ENCODE data around the gene AGAP1.

The AGAP1 gene

DNA sequence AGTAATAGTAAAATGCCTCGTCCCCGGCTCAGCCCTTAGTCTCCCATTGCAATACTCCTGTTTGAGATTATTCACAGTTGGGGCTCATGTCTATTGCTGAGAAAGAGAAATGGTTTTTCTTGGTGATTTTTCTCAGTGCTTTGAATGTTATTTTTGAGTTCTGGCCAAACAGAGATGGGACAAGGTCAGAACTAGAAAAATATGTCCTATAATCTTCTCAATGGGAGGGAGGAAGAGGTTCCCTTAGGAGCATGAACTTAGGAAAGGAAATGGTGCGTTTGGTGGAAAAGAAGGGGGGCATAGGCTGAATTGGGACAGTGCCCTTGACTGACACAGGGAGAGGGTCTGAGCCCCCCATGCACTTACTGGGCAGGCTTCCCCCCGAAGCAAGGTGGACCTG, 133.8 kb downstream of the AGAP1 start:
- no peak for DNase-seq (ENCODE audit: low read depth)
- no peak overlapping the region for H3K4me3 ChIP-seq (ENCODE audit: low read length)
- TF ChIP-seq, protein P1, sequence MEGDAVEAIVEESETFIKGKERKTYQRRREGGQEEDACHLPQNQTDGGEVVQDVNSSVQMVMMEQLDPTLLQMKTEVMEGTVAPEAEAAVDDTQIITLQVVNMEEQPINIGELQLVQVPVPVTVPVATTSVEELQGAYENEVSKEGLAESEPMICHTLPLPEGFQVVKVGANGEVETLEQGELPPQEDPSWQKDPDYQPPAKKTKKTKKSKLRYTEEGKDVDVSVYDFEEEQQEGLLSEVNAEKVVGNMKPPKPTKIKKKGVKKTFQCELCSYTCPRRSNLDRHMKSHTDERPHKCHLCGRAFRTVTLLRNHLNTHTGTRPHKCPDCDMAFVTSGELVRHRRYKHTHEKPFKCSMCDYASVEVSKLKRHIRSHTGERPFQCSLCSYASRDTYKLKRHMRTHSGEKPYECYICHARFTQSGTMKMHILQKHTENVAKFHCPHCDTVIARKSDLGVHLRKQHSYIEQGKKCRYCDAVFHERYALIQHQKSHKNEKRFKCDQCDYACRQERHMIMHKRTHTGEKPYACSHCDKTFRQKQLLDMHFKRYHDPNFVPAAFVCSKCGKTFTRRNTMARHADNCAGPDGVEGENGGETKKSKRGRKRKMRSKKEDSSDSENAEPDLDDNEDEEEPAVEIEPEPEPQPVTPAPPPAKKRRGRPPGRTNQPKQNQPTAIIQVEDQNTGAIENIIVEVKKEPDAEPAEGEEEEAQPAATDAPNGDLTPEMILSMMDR (IDR thresholded peaks at IDR 0.05; ENCODE audit: insufficient read depth, low read depth, low read length, missing control alignments), result no peak

DNA sequence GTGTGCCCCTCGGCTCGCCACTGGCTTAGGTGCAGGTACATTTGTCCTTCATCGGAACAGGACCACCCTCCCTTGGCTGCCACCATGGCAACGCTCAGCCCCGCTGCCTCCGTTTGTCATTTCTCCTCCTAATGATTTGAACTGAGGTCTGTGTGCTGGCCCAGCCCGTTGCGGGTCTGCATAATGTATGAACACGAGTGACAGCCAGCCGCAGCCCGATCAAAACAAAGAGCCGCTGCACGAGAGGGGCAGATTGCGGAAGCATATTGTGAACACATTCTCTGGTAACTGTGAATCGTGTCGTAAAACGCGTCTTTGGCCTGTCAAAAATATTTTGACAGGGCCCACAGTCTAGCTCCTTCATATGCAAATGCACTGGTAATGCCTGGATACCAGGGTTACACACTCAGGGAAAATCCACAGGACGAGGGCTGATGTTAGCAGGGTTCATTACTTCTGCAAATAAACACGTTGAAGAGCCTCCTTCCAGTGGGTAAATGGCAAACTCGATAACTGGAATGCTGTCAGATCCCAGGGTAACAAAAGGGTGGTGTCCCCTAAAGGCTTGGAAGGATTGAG, 137.0 kb downstream of the AGAP1 start:
- H3K4me3 ChIP-seq (ENCODE audit: low read length), result no peak overlapping the region
- no peak for DNase-seq (ENCODE audit: low read depth)
- TF ChIP-seq, protein P1 (IDR thresholded peaks at IDR 0.05; ENCODE audit: insufficient read depth, low read depth, low read length, missing control alignments), result no peak

DNA sequence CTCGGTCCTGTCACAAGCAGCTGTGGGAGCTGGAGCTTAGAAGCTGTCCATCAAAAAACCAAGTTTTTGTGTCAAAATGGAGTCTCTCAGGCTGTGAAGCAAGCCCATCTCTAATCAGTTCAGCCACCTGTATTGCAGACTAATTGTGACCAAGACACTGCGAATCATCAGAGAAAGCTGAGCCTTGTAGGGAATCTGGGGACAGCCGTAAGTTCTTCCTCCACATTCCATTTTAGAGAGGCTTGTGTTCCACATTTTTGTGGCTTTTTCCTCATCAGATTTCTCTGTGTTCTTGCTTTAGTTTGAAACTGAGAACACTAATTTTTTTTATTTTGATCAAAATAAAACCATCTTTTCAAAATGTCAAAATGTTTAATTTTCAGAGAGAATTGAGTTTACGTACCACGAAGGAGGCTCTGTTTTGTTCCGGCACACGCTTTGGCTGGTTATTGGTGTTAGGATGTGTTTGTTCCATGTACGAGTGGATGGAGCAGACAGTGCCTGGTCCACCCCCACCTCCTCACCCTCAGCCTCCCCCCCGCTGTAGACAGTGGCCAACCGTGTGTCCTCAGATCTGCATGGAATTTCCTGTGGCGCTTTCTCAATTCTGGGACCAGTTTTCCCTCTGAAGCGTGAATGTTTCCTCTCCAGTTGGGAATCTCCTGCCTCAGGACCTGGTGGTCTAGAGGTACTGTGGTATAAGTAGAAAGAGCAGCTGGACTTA, 140.8 kb downstream of the AGAP1 start:
- TF ChIP-seq, protein P1 (IDR thresholded peaks at IDR 0.05; ENCODE audit: insufficient read depth, low read depth, low read length, missing control alignments), result no peak
- no peak for DNase-seq (ENCODE audit: low read depth)
- H3K4me3 ChIP-seq (ENCODE audit: low read length), result no peak overlapping the region

DNA sequence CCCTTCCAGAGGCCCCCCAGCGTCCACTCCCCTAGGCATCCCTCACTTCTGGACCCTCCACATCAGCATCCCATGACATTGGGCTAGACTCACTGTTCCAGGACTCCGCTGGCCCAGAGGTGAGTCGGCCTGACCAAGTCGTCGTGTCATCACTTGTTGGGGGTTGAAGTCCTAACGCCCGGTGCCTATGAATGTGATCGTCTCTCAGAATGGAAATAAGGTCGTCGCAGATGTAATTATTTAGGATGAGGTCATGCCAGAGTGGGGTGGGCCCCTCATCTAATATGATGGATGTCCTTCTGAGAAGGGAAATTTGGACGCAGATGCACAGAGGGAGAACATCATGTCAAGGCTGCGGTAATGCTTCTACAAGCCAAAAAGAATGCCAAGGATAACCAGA, 142.7 kb downstream of the AGAP1 start:
- DNase-seq (ENCODE audit: low read depth), result no peak

DNA sequence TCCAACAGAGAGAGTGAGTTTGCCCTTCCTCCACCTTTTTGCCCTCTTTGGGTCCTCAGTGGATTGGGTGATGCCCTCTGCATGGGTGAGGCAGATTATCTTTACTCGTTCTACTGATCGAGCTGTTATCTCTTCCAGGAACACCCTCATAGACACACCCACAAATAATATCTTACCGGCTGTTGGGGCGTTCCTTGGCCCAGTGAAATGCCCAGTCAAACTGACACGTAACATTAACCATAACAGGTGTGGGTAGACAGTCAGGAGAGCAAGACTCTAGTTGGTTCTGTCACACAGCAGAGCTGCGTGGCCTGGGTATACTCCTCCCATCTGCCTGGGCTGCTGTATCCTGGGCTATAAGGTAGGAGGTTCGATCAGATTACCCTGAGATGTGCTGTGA, 144.1 kb downstream of the AGAP1 start:
- no peak for DNase-seq (ENCODE audit: low read depth)
- TF ChIP-seq, protein P1 (IDR thresholded peaks at IDR 0.05; ENCODE audit: insufficient read depth, low read depth, low read length, missing control alignments), result no peak

More for the DNA sequence above, 142.7 kb downstream of the AGAP1 start:
- no peak overlapping the region for H3K4me3 ChIP-seq (ENCODE audit: low read length)
- TF ChIP-seq, protein P1 (IDR thresholded peaks at IDR 0.05; ENCODE audit: insufficient read depth, low read depth, low read length, missing control alignments), result no peak

DNA sequence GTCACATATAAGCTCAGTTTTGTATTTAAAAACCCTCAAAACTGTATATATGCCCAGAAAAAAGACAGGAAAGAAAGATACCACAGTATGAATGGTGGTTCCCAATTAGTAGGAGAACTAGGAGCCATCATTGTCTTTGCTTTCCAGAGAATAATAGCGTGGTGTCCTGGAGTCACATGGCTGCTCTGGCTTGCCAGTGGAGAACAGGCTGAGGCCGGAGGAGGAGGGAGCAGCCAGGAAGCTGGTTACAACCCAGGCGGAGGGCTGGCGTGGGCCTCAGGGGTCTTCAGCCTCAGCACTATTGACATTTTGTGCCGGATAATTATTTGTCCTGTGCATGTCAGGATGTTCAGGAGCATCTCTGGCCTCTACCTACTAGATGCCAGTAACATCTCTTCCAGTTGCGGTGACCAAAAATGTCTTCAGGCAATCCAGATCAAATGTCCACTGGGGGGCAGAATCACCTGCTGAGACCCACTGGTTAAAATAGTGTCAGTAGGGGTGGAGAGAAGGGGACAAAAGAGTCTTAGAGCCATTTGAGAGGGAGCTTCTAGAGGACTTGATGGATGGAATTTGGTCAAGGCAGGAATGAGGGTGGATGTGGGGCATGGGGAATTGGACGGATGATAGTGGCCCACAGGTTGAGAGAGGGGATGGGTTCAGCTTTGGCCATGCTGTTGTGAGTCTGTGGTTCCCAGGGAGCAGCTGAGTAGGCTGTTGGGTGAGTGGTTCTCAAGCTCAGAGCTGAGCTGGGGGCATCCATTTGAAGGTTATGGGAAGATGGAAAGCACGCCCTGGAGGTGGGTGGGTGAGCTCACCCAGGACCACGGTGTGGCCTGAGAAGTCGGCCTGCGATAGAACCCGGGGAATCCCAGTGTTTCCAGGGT, 144.9 kb downstream of the AGAP1 start:
- TF ChIP-seq, protein P1 (IDR thresholded peaks at IDR 0.05; ENCODE audit: insufficient read depth, low read depth, low read length, missing control alignments), result no peak
- no peak overlapping the region for H3K4me3 ChIP-seq (ENCODE audit: low read length)
- DNase-seq (ENCODE audit: low read depth), result no peak

More for the DNA sequence above, 144.1 kb downstream of the AGAP1 start:
- no peak overlapping the region for H3K4me3 ChIP-seq (ENCODE audit: low read length)

Data from epithelial cell of esophagus (primary cell).